LNCaP clone FGC (cell line): Measurements from ENCODE around the gene CDH8.

Experiments used
- DNase-seq: peaks from one replicate; pipeline ENCODE4 v3.0.0-alpha.2; 2011; ENCODE audit warnings: low read depth
- H3K4me3 ChIP-seq: 2 replicates; pipeline ENCODE4 v1.5.1; 2011; ENCODE audit warnings: mild to moderate bottlenecking, low read depth, low read length, control low read depth
- CTCF ChIP-seq: IDR thresholded peaks from 2 replicates; pipeline ENCODE4 v1.5.1; 2012; ENCODE audit warnings: mild to moderate bottlenecking; ENCODE audit not compliant: control insufficient read depth, insufficient read depth; ENCODE audit errors: extremely low read depth

CDH8 gene

GRCh38 chr16:61820398-61820797, 215.8 kb downstream of the CDH8 start:
- no peak for DNase-seq
- no peak overlapping the region for H3K4me3 ChIP-seq
- no peak for TF ChIP-seq CTCF

GRCh38 chr16:61818850-61819249, 217.4 kb downstream of the CDH8 start:
- no peak for TF ChIP-seq CTCF
- DNase-seq = no peak

GRCh38 chr16:61817583-61818278, 218.5 kb downstream of the CDH8 start:
- H3K4me3 ChIP-seq = no peak overlapping the region
- no peak for DNase-seq
- no peak for TF ChIP-seq CTCF

More at GRCh38 chr16:61818850-61819249, 217.4 kb downstream of the CDH8 start:
- H3K4me3 ChIP-seq = no peak overlapping the region

GRCh38 chr16:61814726-61815347, 221.4 kb downstream of the CDH8 start:
- TF ChIP-seq CTCF = no peak
- no peak overlapping the region for H3K4me3 ChIP-seq
- no peak for DNase-seq

GRCh38 chr16:61813339-61813738, 222.9 kb downstream of the CDH8 start:
- no peak overlapping the region for H3K4me3 ChIP-seq
- TF ChIP-seq CTCF = no peak
- DNase-seq = no peak

GRCh38 chr16:61812251-61812650, 224.0 kb downstream of the CDH8 start:
- no peak overlapping the region for H3K4me3 ChIP-seq
- no peak for DNase-seq
- TF ChIP-seq CTCF = no peak
